ENCODE data around the gene GPX5.
A peak's percentile ranks its signal among the peaks of the same experiment; 100 is the strongest.
"Not testable (repeated sequence)": the region's sequence is repeated elsewhere in the genome, so short reads cannot be mapped to it uniquely, and the experiment has no call there.

GPX5 gene

GRCh38 chr6:28489366-28490204 lies 36.1 kb upstream of the GPX5 start:
- DNase-seq (ENCODE audit: low spot score) = peak; percentile 75
- TF ChIP-seq, protein P1, sequence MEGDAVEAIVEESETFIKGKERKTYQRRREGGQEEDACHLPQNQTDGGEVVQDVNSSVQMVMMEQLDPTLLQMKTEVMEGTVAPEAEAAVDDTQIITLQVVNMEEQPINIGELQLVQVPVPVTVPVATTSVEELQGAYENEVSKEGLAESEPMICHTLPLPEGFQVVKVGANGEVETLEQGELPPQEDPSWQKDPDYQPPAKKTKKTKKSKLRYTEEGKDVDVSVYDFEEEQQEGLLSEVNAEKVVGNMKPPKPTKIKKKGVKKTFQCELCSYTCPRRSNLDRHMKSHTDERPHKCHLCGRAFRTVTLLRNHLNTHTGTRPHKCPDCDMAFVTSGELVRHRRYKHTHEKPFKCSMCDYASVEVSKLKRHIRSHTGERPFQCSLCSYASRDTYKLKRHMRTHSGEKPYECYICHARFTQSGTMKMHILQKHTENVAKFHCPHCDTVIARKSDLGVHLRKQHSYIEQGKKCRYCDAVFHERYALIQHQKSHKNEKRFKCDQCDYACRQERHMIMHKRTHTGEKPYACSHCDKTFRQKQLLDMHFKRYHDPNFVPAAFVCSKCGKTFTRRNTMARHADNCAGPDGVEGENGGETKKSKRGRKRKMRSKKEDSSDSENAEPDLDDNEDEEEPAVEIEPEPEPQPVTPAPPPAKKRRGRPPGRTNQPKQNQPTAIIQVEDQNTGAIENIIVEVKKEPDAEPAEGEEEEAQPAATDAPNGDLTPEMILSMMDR (IDR thresholded peaks at IDR 0.05; ENCODE audit: extremely low read depth, missing control alignments) = no peak

DNA sequence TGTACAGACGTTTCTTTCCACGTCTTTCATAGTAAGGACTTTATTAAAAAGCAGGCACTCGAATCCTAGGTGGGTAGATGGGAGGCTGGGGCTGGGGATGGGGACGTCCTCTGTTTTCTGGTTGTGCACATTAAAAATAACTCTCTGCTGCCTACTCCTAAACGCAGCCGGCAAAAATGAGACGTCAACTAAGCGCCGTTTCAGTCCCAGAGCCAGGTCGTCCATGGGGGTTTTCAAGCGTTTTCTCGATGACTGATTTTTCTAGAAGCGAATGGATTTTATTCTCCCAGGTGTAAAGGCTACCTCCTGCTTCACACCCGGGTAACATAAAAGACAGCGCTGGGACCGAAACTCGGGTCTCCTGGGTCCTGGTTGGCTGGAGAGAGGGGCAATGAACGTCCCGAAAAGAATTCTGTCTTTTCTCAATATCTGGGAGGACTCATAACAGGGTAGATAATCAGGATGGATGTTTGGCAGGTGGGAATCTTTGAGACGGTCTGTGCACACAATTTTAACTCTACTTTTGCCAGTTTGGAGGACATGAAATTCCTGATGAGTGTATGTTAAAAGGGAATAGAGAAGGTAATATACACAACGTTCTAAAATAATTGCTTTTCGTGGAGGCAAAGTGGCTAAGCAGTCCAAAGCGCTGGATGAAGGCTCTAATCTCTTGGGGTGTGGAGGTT lies 35.3 kb upstream of the GPX5 start:
- no peak for DNase-seq (ENCODE audit: low spot score)
- TF ChIP-seq, protein P1 (IDR thresholded peaks at IDR 0.05; ENCODE audit: extremely low read depth, missing control alignments) = no peak

GRCh38 chr6:28491984-28492317 lies 33.7 kb upstream of the GPX5 start:
- TF ChIP-seq, protein P1 (IDR thresholded peaks at IDR 0.05; ENCODE audit: extremely low read depth, missing control alignments) = no peak
- DNase-seq (ENCODE audit: low spot score) = no peak

DNA sequence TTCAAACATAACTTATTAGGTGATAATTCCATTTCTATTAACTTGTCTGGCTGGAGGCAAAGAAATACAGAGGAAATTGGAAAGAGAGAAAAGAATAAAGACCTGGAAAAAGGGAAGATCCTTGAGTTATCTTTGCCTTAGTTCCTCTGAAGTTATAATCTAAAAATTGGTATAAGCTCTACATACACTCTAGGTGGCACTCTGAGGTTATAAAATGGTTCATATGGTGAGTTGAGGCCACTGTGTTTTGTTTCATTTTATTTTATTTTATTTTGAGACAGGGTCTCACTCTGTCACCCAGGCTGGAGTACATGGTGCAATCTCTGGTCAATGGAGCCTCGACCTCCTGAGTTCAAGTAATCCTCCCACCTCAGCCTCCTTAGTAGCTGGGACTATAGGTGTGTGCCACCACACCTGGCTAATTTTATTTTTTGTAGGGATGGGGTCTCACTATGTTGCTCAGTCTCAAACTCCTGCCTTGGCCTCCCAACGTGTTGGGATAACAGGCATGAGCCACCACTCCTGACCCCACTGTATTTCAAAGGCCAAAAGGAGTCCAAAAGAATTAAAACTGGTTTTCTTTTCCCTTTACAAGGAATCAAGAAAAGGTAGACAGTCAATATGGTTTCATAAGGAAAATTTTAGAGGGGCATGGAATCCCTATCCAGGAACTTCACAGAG lies 29.4 kb upstream of the GPX5 start:
- TF ChIP-seq, protein P1 (IDR thresholded peaks at IDR 0.05; ENCODE audit: extremely low read depth, missing control alignments) = peak; percentile 4
- DNase-seq (ENCODE audit: low spot score) = no peak

DNA sequence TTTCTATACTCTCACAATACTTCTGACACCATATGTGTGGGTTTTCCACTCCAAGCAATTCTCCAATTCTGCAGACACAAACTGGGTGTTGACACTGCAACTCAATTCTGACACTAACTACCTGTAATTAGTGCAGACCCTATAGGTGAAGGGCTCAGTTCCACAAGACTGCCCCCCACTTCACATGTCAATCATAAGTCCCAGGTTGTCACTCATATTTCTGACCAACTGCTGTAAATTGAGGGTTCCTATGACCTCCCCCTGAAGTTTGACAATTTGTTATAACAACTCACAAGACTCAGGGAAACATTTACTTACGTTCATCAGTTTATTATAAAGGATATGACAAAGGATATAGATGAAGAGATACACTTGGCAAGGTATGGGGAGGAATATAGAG lies 28.4 kb upstream of the GPX5 start:
- TF ChIP-seq, protein P1 (IDR thresholded peaks at IDR 0.05; ENCODE audit: extremely low read depth, missing control alignments) = no peak
- no peak for DNase-seq (ENCODE audit: low spot score)

DNA sequence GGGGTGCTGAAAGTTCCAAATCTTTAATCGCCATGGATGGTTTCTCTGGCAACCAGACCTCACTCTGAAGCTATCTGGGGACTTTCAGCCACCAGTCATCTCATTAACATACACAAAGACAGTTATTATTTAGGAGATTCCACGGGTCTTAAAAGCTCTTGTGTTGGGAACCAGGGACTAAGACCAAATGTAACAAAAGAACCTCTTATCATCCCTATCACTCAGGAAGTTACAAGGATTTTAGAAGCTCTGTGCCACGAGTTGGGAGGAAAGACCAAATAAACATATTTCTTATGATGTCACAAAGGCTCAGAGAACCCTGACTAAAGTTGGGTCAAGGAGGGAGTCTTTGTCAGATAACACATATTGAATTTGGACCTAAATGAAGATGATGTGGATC lies 27.8 kb upstream of the GPX5 start:
- DNase-seq (ENCODE audit: low spot score) = no peak
- TF ChIP-seq, protein P1 (IDR thresholded peaks at IDR 0.05; ENCODE audit: extremely low read depth, missing control alignments) = no peak

GRCh38 chr6:28501259-28501658 lies 24.4 kb upstream of the GPX5 start:
- no peak for DNase-seq (ENCODE audit: low spot score)
- TF ChIP-seq, protein P1 (IDR thresholded peaks at IDR 0.05; ENCODE audit: extremely low read depth, missing control alignments) = no peak

DNA sequence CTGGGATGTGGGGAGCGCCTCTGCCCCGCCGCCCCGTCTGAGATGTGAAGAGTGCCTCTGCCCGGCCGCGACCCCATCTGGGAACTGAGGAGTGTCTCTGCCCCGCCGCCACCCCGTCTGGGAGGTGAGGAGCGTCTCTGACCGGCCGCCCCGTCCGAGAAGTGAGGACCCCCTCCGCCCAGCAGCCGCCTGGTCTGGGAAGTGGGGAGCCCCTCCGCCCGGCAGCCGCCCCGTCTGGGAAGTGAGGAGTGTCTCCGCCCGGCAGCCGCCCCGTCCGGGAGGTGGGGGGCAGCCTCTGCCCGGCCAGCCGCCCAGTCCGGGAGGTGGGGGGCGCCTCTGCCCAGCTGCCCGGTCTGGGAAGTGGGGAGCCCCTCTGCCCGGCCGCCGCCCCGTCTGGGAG lies 23.5 kb upstream of the GPX5 start:
- DNase-seq (ENCODE audit: low spot score) = not testable (repeated sequence)

DNA sequence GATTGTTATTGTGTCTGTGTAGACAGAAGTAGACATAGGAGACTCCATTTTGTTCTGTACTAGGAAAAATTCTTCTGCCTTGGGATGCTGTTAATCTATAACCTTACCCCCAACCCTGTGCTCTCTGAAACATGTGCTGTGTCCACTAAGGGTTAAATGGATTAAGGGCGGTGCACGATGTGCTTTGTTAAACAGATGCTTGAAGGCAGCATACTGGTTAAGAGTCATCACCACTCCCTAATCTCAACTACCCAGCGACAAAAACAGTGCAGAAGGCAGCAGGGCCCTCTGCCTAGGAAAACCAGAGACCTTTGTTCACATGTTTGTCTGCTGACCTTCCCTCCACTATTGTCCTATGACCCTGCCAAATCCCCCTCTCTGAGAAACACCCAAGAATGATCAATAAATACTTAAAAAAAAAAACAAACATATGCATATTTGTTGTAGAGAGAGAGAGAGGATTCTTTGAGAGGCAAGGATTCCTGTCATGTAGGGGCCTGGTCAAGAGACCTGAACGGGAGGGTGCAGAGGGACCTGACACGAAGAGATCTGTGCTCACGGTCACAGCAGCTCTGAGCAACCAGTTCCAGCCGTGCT lies 22.9 kb upstream of the GPX5 start:
- not testable (repeated sequence) for DNase-seq (ENCODE audit: low spot score)
